Measurements from ENCODE around the gene SPART.

GRCh38 chr13:36297366-36298338, 48.5 kb downstream of the SPART start, which contains the start of gene CCDC169:
- TF ChIP-seq, protein P1, sequence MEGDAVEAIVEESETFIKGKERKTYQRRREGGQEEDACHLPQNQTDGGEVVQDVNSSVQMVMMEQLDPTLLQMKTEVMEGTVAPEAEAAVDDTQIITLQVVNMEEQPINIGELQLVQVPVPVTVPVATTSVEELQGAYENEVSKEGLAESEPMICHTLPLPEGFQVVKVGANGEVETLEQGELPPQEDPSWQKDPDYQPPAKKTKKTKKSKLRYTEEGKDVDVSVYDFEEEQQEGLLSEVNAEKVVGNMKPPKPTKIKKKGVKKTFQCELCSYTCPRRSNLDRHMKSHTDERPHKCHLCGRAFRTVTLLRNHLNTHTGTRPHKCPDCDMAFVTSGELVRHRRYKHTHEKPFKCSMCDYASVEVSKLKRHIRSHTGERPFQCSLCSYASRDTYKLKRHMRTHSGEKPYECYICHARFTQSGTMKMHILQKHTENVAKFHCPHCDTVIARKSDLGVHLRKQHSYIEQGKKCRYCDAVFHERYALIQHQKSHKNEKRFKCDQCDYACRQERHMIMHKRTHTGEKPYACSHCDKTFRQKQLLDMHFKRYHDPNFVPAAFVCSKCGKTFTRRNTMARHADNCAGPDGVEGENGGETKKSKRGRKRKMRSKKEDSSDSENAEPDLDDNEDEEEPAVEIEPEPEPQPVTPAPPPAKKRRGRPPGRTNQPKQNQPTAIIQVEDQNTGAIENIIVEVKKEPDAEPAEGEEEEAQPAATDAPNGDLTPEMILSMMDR (IDR thresholded peaks at IDR 0.05 in 4 of 5, conservative IDR thresholded peaks at IDR 0.05 in 1 of 5), result no peak
- peak; percentile 20 to 23 for TF ChIP-seq POLR2A (IDR thresholded peaks at IDR 0.05)
